COLO668 (cell line): ENCODE data around the gene LMX1B.
A peak's percentile ranks its signal among the peaks of the same experiment; 100 is the strongest.

ENCODE experiments used
- DNase-seq: peaks from one replicate; lab custom pipeline; 2025; ENCODE audit not compliant: unreplicated experiment; lab: John Stamatoyannopoulos, UW

Gene LMX1B

DNA sequence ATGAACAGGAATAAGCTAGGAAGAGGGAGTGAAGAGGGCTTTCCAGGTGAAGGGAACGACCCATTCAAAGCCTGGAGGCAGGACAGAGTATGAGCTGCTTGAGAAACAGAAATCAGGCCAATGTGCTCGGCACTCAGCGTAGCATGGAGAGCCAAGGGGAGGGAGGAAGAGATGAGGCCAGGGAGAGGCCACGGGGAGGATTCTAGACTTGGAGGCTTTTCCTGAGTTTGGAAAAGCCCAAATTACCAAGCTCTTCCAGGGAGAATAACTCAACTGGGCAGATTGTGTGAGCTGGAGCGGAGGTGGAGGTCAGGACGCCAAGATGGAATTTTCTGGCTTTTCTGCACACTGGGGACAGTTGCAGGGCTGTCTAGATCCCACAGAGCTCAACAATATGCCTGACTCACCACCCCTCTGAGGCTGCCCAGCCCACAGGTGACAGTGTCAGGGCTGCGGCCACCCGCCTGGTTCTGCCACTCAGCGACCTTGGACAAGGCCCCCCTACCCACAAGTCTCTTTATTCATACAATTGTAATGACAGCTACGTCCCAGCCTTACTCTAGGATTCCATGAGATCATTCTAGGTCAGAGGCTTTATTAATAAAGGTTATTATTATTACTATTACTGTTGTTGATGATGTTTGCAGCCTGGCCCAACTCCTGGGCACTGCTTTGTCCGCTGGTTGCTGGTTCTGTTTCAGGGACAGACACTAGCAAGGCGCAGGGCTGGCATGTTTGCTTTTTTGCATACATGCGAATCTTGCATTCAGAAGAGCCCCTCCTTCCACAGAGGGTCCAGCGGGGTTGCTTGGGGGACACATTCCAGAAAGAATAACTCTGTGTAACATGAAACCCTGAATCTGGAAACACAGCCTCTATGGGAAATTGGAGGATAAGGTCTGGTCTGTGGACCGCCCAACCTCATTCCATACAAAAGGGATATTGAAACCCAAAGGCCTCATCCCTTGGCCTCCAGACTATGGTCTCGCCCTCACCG, 9.4 kb upstream of the LMX1B start:
- no peak for DNase-seq

DNA sequence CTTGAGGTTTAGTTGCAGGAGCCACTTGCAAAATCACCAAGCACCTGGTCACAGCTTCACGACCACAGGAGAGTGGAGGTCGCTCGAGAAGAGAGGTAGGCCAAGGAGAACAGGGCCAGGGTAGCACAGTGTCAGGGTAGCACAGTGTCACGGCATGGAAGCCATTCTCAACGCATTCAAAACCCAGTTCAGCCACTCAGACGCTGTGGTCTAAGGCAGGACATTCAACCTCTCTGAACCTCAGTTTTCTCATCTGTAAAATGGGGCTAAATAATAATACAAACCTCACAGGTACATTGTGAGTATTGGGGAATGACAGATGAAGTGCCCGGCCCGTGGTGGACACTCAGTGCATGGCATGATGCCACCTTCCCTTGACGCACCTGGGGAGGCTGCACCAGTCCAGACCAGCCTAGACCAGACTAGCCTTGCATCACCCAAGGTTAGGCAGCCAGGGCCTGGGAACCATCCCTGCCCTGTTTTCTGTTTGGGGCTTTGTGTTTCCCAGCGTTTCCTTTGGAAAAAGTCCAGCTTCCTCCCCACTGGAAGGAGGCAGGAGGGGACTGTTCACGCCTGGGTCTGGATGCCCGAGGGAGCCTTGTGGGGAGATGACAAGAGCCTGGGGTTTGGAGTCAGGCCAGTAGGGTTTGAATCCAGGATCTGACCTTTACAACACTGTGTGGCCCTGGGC, 7.8 kb upstream of the LMX1B start:
- no peak for DNase-seq

GRCh38 chr9:126606483-126606870, 7.3 kb upstream of the LMX1B start:
- DNase-seq: no peak

- DNase-seq: no peak
Observed at GRCh38 chr9:126607086-126607485, 6.6 kb upstream of the LMX1B start.

DNA sequence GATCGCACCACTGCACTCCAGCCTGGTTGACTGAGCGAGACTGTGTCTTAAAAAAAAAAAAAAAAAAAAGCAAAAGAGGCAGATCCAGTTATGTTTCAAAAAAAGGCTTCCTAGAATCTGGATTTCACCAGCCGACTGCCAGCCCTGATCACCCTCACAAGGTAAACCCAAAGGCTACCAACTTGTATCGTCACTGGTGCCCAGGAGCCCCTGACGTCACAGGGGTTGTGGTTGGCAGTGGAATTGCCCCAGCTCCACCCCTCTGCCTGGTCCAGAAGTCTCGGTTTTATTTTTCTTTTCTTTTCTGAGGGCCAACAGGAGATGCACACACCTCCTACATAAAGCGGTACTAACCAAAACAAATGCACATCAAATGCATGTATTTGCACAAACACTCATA, 6.0 kb upstream of the LMX1B start:
- no peak for DNase-seq

DNA sequence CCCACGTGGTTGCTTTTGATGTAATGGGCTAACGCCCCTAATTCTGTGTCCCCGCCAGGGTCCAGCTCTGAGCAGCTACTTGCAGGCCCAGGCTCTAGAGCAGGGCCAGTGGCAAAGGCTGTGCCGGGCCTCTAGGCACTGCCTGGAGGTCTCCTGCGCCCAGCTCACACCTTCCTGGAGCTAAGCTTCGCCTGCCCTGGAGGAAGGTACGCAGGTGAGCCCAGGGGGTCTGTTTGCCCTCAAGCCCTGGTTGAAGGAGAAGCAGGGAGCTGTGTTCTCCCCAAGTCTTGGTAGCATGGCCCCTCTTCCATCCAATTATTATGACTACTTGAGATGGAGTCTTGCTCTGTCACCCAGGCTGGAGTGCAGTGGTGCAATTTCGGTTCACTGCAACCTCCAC, 5.2 kb upstream of the LMX1B start:
- no peak for DNase-seq

- DNase-seq: no peak
Observed at GRCh38 chr9:126609191-126609590, 4.5 kb upstream of the LMX1B start.

DNA sequence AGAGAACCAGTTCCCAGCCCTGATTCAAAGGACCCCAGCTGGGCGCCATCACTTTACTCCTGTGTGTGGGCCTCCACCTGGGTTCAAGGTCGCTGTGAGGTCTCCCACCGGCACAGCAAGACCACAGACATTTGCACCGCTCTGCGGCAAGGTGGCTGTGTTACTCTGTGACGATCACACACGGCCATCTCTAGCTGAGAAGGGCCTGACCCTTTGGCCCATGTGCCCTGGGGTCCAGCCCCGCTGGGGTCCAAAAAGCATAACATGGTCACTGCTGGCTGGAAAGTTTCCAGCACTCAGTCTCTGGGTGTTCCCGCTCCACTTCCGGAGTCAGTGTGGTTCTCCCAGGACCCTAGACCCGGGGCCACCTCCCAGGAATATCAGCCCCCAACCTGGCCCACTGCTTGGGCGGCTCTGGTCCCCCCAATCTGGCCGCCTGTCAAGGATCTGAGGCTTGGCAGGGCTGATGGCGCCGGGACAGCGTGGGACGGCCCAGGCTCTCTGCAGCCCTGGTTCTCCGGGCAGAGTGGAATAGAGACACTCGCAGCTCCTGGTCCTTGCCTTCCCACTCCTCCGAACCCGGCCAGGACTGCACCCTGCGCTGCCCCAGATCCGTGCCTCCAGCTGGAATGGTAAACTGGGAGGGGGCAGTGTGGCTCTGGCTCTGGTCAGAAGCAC, 3.9 kb upstream of the LMX1B start:
- no peak for DNase-seq

- DNase-seq: no peak
Observed at GRCh38 chr9:126611193-126611591, 2.5 kb upstream of the LMX1B start.

GRCh38 chr9:126611592-126612325, 2.0 kb upstream of the LMX1B start:
- DNase-seq: peak; percentile 80

- DNase-seq: peak; percentile 12
Observed at GRCh38 chr9:126612326-126612812, 1.4 kb upstream of the LMX1B start.

DNA sequence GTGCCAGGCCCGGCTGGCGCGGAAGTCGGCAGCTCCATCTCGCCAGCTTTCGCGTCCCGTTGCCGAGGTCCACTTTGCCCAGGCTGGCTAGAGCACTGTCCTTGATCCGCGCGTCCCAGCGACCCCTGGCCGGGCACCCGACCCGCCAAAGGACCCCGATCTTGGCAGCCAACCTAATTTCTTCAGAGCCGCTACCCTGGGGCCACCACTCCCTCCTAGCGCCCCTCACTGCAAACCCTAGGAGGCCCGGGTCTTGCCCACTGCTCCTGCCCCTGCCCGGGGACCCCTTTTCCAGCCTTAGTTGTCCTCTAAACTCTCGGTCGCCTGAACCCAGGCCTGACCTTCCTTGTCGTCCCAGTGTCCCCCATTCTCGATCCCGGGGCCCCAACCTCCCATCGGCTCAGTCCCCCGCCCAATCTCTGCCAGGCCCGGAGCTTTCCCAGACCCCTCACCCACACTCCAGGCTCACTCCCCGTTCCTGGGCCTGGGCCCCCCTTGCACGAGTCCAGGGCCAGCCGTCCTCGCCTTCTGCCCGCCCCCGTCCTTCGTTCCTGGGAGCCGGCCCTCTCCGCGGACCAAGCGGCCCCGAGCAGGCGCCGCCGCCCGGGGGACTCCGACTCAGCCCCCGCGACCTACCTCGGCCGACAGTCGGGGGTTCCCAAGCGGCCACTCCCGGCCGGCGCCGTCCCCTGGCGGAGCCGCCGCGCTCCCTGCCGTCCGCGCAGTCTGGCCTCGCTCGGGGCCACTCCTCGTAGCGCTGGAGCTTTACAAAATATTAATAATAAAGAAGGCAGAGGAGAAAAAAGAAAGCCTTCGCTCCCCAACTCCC, 701 bp upstream of the LMX1B start:
- peak; percentile 27 for DNase-seq

DNA sequence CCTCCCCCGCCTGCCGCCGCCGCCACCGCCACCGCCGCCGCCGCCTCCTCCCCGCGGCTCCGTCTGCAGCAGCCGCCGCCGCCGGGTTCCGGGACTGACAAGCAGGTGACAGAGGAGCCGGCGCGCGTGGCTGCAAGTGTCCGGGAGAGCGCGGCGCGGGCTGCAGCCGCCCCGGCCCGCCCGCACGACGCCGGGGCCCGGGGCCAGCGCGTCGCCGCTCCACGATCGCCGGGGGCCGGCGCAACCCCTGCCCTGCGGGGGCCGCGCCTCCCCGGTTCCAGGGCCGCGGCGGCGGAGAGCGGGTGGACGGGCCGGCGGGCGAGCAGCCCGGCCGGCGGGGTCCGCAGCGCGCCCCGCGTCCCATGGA, 343 bp downstream of the LMX1B start:
- peak; percentile 72 for DNase-seq

GRCh38 chr9:126614455-126615244, 922 bp downstream of the LMX1B start:
- peak; percentile 47 for DNase-seq

DNA sequence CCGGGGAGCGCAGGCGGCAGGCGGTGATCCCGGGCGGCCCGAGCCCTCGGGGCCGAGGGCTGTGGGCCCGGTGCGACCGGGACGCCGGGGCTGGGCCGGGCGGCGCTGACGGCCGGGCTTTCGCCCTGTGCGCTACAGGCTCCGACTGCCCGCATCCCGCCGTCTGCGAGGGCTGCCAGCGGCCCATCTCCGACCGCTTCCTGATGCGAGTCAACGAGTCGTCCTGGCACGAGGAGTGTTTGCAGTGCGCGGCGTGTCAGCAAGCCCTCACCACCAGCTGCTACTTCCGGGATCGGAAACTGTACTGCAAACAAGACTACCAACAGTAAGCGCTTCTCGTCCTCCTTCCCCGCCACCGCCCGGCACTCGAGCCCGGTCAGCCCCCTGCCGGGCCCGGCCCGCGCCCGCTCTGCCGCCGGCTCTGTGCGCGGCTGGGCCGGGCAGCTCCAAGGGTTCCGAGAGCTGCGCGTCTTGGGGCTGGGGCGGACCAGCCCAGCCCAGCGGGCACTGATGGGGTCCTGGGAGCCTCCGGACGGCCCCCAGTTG, 1.6 kb downstream of the LMX1B start:
- DNase-seq: peak; percentile 73

DNA sequence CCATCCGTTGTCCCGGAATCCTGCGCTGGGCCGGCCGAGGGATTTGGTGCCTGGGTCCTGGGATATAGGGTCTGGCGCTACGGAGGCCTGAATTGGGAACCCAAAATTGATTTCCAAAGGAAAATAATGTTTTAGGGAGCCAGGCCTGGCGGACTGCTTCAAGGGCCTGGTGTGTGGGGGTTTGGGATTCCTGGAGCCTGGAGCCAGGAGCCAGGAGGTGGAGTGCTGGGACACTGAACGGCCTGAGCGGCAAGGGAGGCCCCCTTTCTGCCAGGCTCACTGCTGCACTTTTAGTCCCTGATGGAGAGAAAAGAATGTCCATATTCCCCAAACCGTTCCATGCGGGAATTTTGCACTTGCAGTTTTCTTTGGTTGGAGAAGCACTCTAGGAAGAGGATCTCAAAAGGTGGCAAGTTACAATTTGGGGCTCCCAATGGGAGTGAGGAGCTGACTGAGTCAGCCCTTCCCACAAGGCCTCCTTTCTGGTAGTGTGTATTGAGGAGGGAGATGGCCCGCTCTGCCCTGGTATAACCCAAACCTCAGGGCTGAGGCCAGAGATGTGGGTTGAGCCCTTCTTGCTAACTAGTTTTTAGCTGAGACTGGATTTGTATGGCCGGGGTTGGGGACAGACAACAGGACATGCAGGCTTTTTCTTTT, 2.2 kb downstream of the LMX1B start:
- no peak for DNase-seq

DNA sequence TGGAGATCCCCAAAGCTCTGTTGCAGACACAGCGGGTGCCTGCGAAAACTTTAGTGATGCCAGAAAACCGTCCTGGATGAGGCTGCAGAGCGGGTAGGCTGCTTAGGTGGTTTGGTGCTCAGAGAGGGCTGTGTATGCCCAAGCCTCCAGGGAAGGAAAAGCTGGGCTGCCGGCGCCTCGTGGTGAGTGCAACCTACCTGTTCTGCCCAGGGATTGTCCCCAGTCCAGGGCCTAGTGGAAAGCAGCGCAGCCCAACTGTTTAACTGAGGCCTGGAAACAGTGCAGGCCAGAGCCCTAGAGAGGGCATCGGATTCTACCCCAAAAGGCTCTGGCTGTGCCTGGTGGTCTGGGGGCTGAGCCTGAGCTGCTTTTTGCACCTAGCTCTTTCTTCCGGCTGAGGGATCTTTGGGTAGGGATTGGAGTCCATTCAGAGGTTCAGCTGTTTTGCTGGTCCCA, 2.8 kb downstream of the LMX1B start:
- DNase-seq: no peak
